Stimulated activated effector memory CD8-positive, alpha-beta T cell treated with anti-CD3 and anti-CD28 coated beads, Interleukin-12 subunit alpha, Interleukin-12 subunit beta, amount 100 ng/mL, for 72 hours (primary cell): ENCODE data around the gene THRA.

Experiments used
- ATAC-seq: fragments of 150-1000 bp; cut with Tn5 transposase; 2 replicates; pipeline ENCODE4 v1.10.0; 2021
- DNase-seq, 2 donors: peaks; one replicate each; pipeline ENCODE4 v3.0.0; 2021 to 2022; ENCODE audit warnings: low spot score in 2 of 2
- H3K27ac Mint-ChIP-seq: one replicate; pipeline ENCODE4 v1.8.0; 2022; ENCODE audit warnings: mild to moderate bottlenecking, mixed read lengths
- H3K36me3 Mint-ChIP-seq: one replicate; pipeline ENCODE4 v1.8.0; 2022; ENCODE audit warnings: mild to moderate bottlenecking, mixed read lengths
- H3K4me1 Mint-ChIP-seq: one replicate; pipeline ENCODE4 v1.8.0; 2022; ENCODE audit warnings: mixed read lengths
- H3K4me3 Mint-ChIP-seq: one replicate; pipeline ENCODE4 v1.8.0; 2022; ENCODE audit warnings: mild to moderate bottlenecking, mixed read lengths
- H3K9me3 Mint-ChIP-seq: one replicate; pipeline ENCODE4 v1.8.0; 2022; ENCODE audit warnings: mixed read lengths

THRA gene

DNA sequence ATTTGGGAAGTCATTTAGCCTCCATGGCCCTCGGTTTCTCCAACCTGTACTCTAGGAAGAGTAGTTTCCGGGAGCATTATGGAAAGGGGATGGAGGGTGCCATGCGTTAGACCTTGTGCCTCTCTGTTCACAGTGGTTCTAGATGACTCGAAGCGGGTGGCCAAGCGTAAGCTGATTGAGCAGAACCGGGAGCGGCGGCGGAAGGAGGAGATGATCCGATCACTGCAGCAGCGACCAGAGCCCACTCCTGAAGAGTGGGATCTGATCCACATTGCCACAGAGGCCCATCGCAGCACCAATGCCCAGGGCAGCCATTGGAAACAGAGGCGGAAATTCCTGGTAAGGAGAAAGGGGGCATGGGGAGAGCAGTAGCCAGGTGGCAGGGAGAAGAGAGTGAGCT is 21.7 kb downstream of the THRA start:
- Mint-ChIP-seq H3K36me3 (peaks cover 58% of the 10 kb centered on the region), H3K9me3 (no peaks in the 10 kb centered on the region), H3K27ac (peak overlapping the region; percentile 46), H3K4me1 (peaks cover 13% of the 10 kb centered on the region), H3K4me3 (no peak overlapping the region)
- DNase-seq, result no peak
- no peak for ATAC-seq

DNA sequence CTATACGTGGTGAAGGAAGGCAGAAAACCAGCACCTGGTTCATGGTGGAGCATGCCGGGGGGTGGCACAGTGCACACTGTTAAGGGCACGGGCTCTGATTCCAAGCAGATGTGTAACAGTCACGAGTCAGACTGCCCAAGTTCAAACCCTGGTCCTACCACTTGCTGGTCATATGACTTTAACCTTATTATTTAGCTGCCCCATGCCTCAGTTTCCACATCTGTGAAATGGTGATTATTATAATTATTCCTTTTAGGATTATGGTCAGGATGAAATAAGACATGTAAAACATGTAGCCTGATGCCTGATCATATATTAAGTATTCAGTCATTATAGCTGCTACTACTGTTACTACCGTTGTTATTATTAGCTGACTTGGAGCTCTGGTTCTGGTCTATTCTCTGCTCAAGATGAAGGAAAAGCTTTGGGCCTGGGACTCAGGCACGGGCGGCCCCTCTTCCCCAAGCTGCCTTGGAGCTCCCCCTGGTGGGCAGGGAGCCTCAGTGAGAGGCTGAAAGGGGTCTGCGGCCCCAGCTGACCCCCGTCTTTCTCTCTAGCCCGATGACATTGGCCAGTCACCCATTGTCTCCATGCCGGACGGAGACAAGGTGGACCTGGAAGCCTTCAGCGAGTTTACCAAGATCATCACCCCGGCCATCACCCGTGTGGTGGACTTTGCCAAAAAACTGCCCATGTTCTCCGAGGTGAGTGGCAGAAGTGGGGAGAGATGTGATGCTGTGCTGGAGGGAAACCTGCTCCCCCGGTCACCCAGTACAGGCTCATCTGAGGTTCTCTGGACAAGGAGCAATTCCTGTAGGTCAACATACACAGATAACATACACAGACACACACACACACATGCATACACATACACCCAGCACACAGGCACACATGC is 23.6 kb downstream of the THRA start:
- peak overlapping the region; percentile 69 for H3K27ac Mint-ChIP-seq
- H3K4me1 Mint-ChIP-seq, result peaks cover 16% of the 10 kb centered on the region
- no peaks in the 10 kb centered on the region for H3K9me3 Mint-ChIP-seq
- H3K4me3 Mint-ChIP-seq, result no peak overlapping the region
- peaks cover 72% of the 10 kb centered on the region for H3K36me3 Mint-ChIP-seq
- DNase-seq (no peak), ATAC-seq (peak; percentile 65)

DNA sequence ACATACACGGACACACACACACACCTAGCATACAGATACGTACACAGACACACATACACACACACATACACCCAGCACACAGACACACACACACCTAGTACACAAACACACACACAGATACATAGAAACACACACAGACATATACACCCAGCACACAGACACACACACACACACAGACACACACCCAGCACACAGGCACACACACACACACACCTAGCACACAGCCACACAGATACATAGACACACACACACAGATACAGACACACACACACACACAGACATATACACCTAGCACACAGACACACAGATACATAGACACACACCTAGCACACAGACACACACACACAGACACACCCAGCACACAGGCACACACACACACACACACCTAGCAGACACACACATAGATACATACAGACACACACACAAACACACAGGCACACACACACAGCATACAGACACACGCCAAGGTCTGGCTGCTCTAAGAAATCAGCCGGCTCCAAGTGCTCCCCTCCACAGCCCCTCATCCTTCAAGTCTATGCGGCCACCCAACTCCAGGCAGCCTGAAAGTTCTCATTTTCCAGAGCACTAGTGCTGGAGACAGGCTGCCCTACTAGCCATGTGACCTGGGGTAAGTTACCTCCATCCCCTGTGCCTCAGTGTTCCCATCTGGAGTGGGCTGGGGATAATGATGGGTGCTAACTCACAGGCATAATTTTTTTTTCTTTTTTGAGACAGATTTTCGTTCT is 24.5 kb downstream of the THRA start:
- H3K4me3 Mint-ChIP-seq, result no peak overlapping the region
- no peaks in the 10 kb centered on the region for H3K9me3 Mint-ChIP-seq
- ATAC-seq (no peak), DNase-seq (no peak)
- peaks cover 21% of the 10 kb centered on the region for H3K4me1 Mint-ChIP-seq
- peaks cover 80% of the 10 kb centered on the region for H3K36me3 Mint-ChIP-seq
- peak overlapping the region; percentile 69 for H3K27ac Mint-ChIP-seq

DNA sequence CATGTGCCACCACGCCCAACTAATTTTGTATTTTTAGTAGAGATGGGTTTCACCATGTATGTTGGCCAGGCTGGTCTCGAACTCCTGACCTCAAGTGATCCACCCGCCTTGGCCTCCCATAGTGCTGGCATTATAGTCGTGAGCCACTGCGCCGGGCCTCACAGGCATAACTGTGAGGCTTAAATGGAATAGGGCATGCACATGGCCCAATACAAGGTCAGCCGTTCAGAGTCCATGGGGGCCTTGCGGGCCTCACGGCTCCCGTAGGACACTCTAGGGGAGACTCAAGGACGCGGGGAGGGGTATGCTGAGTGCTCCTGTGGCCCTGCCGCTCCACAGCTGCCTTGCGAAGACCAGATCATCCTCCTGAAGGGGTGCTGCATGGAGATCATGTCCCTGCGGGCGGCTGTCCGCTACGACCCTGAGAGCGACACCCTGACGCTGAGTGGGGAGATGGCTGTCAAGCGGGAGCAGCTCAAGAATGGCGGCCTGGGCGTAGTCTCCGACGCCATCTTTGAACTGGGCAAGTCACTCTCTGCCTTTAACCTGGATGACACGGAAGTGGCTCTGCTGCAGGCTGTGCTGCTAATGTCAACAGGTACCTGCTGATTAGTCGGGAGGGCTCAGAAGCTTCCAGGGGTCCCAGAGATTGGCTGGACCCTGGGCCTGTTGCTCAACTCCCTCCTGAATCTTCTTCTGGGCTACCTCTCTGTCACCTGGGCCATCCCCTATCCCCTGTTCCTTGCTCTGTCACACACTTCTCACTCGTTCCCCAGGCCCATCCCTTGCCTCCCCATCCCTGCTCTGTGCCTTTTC is 25.3 kb downstream of the THRA start:
- Mint-ChIP-seq H3K4me3 (no peak overlapping the region), H3K9me3 (no peaks in the 10 kb centered on the region), H3K4me1 (peaks cover 21% of the 10 kb centered on the region), H3K27ac (peak overlapping the region; percentile 86), H3K36me3 (peaks cover 86% of the 10 kb centered on the region)
- DNase-seq (no peak), ATAC-seq (no peak)

DNA sequence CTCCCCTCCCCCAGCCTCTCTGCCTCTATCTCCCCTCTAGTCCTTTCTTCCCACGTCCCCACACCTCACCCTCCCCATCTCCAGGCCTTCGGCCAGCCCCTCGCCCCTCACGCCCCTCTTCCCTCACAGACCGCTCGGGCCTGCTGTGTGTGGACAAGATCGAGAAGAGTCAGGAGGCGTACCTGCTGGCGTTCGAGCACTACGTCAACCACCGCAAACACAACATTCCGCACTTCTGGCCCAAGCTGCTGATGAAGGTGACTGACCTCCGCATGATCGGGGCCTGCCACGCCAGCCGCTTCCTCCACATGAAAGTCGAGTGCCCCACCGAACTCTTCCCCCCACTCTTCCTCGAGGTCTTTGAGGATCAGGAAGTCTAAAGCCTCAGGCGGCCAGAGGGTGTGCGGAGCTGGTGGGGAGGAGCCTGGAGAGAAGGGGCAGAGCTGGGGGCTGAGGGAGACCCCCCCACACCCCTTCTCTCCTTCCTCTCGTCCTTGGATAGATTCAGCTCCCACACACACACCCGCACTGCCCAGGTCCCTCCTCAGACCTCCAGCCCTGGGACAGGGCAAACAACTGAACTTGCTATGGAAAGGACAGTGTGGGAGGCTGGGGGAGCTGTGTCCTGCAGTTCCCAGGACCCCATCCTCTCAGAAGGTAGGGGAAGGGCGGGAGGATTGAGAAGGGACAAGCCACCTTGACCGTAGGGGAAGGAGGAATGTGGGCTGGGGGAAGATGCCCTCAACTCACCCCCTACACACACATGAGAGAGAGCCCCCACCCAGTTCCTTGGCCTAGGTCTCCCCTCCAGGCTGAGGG is 26.5 kb downstream of the THRA start:
- Mint-ChIP-seq H3K4me3 (no peak overlapping the region), H3K27ac (peak overlapping the region; percentile 86), H3K36me3 (peaks cover 89% of the 10 kb centered on the region), H3K9me3 (no peaks in the 10 kb centered on the region), H3K4me1 (peaks cover 32% of the 10 kb centered on the region)
- no peak for DNase-seq
- no peak for ATAC-seq

DNA sequence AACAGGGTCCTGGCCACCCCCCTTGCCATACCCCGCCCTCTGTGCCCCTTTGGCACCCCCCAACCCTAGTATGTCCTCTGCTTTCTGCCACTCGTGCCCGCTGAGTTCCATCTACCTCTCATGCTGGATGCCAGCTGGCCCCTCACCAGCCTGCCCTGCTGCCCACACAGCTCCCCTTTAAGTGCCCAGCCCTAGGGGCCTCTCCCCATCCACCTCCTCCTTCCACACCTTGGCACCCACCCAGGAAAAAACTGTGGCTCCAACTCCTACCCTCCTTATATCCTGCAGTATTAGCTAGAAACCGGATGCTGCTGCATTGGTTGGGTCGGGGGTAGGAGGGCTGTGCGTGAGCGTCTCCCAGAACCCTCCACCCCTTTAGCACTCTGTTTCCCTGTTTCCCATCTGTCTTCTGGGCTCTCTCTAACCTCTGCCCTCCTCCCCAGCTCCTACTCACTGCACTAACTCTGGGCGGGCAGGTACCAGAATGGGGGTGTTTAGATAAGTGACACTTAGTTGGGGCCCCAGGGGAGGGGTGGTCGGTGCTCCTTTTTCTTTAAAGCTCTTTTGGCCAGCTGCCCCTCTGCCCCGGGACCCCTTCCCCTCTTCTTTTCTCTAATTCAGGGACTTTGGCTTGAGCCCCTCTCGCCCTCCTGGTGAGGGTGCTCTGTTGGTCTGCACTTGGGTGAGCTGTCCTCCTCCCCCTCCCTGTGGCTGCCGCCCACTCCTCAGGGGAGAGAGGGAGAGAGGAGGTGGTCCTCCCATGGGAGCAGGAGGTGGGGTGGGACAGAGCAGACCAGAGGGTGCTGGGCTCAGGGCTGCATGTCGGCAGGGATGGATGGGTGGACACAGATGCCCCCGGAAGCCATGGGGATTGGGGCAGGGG is 27.7 kb downstream of the THRA start:
- peak overlapping the region; percentile 86 for H3K27ac Mint-ChIP-seq
- ATAC-seq (no peak), DNase-seq (no peak)
- H3K9me3 Mint-ChIP-seq, result no peaks in the 10 kb centered on the region
- peaks cover 89% of the 10 kb centered on the region for H3K36me3 Mint-ChIP-seq
- peaks cover 35% of the 10 kb centered on the region for H3K4me1 Mint-ChIP-seq
- H3K4me3 Mint-ChIP-seq, result no peak overlapping the region

DNA sequence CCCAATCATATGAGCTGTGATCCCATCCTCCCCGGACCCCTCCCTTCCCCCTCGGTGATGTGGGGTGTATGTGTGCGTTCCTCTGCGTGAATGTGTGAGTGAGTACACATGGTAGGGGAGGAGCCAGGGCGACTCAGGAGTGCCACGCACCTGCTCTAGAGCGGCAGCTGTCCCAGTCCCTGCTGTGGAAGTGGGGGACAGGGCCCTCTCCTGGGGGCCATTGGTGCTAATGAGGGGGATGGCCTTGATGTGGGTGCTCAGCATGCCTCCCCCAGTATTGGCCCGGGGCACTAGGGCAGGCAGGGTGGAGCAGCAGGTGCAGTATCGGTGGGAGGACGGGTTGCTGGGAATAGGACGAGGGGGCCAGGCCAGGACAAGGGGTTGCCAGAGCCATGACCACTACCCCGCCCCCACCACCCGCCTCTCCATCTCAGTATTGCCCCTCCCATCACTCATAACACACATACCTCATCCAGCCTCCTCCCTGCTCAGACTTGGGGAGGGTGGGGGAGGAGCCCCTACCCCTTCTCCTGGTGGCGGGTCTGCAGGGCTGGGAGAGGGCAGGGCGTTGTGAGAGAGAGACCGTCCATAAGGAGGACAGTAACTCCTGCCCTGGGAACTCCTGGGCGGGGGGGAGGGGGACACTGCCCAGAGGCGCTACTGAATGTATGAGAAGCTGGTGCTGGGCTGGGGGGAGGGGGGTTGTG is 29.1 kb downstream of the THRA start:
- H3K9me3 Mint-ChIP-seq, result no peaks in the 10 kb centered on the region
- peaks cover 90% of the 10 kb centered on the region for H3K36me3 Mint-ChIP-seq
- peaks cover 46% of the 10 kb centered on the region for H3K4me1 Mint-ChIP-seq
- peak overlapping the region; percentile 86 for H3K27ac Mint-ChIP-seq
- ATAC-seq (no peak), DNase-seq (no peak)
- no peak overlapping the region for H3K4me3 Mint-ChIP-seq

DNA sequence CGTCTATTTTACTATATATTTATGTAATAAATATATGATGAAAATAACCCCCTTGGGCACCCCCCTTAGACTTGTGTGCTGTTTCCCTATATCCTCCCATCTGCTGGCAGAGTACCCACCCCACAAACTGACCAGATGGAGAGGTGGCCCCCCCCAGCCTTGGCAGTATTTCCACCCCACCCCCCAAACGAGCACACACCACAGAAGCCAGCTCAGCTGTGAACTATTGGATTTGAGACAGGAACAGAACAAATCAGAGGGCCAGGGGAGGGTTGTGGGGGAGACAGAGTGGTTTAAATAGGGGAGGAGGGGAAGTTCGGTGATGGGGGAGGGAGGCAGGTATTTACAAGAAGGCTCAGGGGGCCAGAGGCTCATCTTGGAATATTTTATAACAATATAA is 29.8 kb downstream of the THRA start:
- Mint-ChIP-seq H3K36me3 (peaks cover 90% of the 10 kb centered on the region), H3K4me3 (no peak overlapping the region), H3K4me1 (peaks cover 47% of the 10 kb centered on the region), H3K27ac (no peak overlapping the region), H3K9me3 (no peaks in the 10 kb centered on the region)
- ATAC-seq (no peak), DNase-seq (no peak)

DNA sequence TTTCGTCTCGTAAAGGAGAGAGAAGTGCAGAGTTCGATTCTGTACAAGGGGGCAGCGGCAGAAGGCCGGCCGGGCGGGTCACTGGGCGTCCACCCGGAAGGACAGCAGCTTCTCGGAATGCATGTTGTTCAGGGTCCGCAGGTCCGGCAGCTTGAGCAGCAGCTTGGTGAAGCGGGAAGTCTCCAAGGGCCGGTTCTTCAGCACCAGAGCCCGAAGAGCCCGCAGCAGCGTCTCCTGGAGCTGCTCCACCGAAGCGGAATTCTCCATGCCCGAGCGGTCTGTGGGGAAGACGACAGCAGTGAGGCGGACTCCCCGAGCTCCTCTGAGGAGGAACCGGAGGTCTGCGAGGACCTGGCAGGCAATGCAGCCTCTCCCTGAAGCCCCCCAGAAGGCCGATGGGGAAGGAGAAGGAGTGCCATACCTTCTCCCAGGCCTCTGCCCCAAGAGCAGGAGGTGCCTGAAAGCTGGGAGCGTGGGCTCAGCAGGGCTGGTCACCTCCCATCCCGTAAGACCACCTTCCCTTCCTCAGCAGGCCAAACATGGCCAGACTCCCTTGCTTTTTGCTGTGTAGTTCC is 30.3 kb downstream of the THRA start:
- H3K9me3 Mint-ChIP-seq, result no peaks in the 10 kb centered on the region
- peak overlapping the region; percentile 98 for H3K27ac Mint-ChIP-seq
- peaks cover 88% of the 10 kb centered on the region for H3K36me3 Mint-ChIP-seq
- ATAC-seq (no peak), DNase-seq (no peak)
- H3K4me1 Mint-ChIP-seq, result peaks cover 52% of the 10 kb centered on the region
- no peak overlapping the region for H3K4me3 Mint-ChIP-seq

DNA sequence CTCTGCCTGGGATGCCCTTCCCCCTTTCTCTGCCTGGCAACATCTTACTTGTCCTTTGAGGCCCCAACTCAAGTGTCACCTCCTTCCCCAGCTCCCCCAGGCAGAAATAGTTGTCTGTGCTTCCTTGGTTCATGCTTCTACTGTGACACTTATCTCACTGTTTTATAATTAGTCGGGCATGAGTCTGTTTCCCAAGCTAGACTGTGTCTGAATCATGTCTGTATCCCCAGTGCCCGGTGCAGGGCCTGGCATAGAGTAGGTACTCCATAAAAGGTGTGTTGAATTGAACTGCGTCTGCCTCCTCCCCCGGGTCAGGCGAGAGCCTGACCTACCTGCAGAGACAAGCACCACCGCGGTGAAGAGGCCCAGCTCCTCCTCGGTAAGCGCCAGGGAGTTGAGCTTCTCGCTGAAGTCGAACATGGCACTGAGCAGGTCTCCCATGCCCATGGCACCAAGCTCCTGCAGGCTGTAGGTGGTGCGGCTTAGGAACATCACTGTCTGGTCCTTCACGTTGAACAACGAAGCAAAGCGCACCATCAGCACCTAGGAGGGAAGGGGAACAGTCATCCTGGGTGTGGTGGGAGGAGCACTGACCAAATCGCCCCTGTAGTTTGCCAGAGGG is 30.9 kb downstream of the THRA start:
- Mint-ChIP-seq H3K36me3 (peaks cover 88% of the 10 kb centered on the region), H3K9me3 (no peaks in the 10 kb centered on the region), H3K27ac (peak overlapping the region; percentile 98), H3K4me3 (no peak overlapping the region), H3K4me1 (peaks cover 58% of the 10 kb centered on the region)
- no peak for DNase-seq
- no peak for ATAC-seq

DNA sequence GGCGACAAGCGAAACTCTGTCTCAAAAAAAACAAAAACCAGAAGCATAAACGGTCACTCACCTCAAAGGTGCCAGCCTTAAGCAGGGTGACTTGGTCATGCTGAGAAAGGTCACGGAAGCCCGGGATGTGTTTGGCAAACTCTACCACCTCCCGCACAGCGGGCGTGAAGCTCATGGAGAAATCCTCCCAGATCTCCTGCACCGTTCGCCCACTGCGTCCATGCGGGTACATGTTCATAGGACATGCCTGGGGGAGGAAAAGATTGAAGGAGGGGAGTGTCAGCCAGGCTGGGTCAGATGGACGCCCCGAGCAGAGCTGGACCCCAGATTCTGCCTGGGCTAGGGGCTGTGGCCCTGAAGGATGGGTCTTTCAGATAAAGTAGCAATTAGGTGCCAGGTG is 32.1 kb downstream of the THRA start:
- ATAC-seq (no peak), DNase-seq (no peak)
- Mint-ChIP-seq H3K9me3 (no peaks in the 10 kb centered on the region), H3K27ac (peak overlapping the region; percentile 98), H3K4me3 (no peak overlapping the region), H3K4me1 (peaks cover 70% of the 10 kb centered on the region), H3K36me3 (peaks cover 88% of the 10 kb centered on the region)

DNA sequence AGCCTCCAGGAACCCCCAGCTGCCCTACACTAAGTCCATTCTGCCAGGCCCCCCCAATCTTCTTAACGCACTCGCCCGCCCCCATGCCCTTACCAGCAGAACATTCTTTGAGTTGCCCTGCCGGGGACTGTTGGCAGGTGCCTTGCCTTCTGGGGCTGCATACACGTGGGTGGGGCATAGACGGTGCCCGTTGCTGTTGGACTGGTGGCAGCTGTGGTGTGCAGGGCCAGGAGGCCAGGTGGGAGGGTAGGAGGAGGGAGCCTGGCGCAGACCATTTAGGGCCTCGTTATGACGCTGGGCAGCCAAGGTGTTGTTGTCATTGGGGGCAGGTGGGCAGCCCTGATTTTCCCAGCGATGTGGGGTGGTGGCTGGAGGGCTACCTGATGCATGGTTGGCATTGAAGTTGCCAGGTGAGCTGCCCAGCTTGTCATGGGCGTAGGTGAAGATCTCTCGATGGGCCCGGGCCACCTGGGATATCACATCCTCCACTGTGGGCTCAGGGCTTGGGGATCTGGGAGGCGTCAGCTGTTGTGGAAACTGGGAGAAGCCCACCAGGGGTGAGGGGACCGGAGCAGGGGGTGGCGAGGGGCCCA is 32.7 kb downstream of the THRA start:
- ATAC-seq (no peak), DNase-seq (no peak)
- Mint-ChIP-seq H3K27ac (peak overlapping the region; percentile 98), H3K4me1 (peaks cover 76% of the 10 kb centered on the region), H3K9me3 (no peaks in the 10 kb centered on the region), H3K36me3 (peaks cover 85% of the 10 kb centered on the region), H3K4me3 (peak overlapping the region; percentile 95)
